Uterus (tissue), 2 donors: ENCODE measurements around the gene IKZF4.

Experiments
- CTCF ChIP-seq, 4 experiments: fragments of 200-600 bp in 2 of 4; fragments of 450-650 bp in 2 of 4; sonication (generic) in 2 of 4; IDR thresholded peaks; one replicate each; pipeline ENCODE4 v1.5.1; 2016 to 2019; ENCODE audit warnings: antibody characterized with exemption in 4 of 4, mild to moderate bottlenecking in 2 of 4, moderate library complexity in 1 of 4
- POLR2A ChIP-seq, 2 donors: fragments of 450-650 bp; IDR thresholded peaks; one replicate each; pipeline ENCODE4 v1.6.1; 2016; ENCODE audit warnings: antibody characterized with exemption in 2 of 2, mild to moderate bottlenecking in 1 of 2, moderate library complexity in 1 of 2

DNA sequence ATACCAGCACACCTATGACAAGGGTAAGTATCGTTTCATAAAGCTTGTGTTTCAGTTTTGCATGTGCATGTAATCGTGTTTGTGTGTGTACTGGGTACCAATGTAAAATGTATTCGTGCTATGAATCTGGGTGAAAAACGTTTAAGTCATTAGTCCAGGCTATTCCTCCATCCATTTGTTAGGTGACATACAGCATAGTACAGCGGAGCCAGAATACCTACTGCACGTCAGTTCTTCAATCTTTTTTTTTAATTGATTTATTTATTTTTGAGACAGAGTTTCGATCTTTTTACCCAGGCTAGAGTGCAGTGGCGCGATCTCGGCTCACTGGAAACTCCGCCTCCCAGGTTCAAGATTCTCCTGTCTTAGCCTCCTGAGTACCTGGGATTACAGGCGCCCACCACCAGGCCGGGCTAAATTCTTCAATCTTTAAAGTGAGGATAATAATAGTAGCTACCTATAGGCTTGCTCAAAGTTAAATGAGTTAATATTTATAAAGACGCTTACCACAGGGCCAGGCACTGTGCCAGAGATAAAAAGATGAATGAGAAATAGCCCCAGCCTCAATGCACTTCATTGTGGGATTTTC, 20.2 kb downstream of the IKZF4 start:
- TF ChIP-seq POLR2A (IDR thresholded peaks at IDR 0.05) (no peak), CTCF (IDR thresholded peaks at IDR 0.05) (no peak)
